Measurements from ENCODE around the gene MARS1. TPM values are rescaled to one million over a fixed set of nuclear protein-coding genes. Genes with fewer than 3 reads are reported as not detected.
"Not testable (repeated sequence)": the region's sequence is repeated elsewhere in the genome, so short reads cannot be mapped to it uniquely, and the experiment has no call there.

Gene MARS1
- total and polyA plus RNA-seq, 2 donors from 2014 or later: 62.8 to 158 TPM

DNA sequence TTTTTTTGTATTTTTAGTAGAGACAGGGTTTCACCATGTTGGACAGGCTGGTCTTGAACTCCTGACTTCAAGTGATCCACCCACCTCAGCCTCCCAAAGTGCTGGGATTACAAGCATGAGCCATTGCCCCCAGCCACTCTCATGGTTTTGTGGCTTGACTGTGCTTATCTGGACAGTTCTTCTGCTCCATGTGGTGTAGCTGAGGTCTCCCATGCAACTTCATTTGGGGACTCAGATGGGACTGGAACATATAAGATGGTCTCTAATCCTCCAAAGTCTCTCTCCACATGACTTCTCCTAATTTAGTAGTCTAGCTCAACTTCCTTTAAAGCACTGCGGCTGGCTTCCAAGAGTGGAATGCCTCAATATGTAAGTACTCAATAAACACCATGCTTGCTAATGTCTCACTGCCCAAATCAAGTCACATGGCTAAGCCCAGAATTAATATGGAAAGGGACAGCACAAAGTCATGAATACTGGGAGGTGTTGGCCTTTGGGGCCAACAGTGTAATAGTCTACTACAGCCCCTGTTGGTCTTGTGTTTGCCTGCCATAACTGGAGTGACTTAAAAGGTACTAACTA, 45.9 kb upstream of the MARS1 start:
- no peaks in the 10 kb centered on the region for H3K4me1 ChIP-seq (ENCODE audit: control insufficient read depth in 2 of 3, insufficient read depth in 2 of 3, low read depth in 1 of 3, low read length in 3 of 3)
- DNase-seq (no peak), FAIRE-seq (no peak)

DNA sequence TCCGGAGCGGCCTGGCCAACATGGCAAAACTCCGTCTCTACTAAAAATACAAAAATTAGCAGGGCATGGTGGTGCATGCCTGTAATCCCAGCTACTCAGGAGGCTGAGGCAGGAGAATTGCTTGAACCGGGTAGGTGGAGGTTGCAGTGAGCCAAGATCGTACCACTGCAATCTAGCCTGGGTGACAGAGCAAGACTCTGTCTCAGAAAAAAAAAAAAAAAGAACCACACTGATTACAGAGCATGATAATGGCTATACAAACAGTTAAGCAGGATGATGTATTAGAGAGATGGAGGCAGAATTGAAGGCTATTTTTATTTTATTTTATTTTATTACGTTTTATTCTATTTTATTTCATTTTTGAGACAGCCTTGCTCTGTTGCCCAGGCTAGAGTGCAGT, 43.5 kb upstream of the MARS1 start:
- H3K36me3 ChIP-seq (ENCODE audit: control insufficient read depth in 2 of 3, insufficient read depth in 3 of 3, low read length in 3 of 3); DNase-seq; H3K4me3 ChIP-seq (ENCODE audit: low read length in 3 of 3); H3K9me3 ChIP-seq (ENCODE audit: control insufficient read depth in 2 of 3, insufficient read depth in 1 of 3, low read length in 3 of 3); intact Hi-C loops (cut with DNase I); H3K27me3 ChIP-seq (ENCODE audit: control insufficient read depth, insufficient read depth, low read length); H3K27ac ChIP-seq (ENCODE audit: low read depth in 2 of 2, low read length in 2 of 2); H3K9ac ChIP-seq (ENCODE audit: low read length in 3 of 3); FAIRE-seq; H3K4me1 ChIP-seq (ENCODE audit: control insufficient read depth in 2 of 3, insufficient read depth in 2 of 3, low read depth in 1 of 3, low read length in 3 of 3): not testable (repeated sequence)

More for the DNA sequence above, 45.9 kb upstream of the MARS1 start:
- Histone ChIP-seq H3K4me3 (ENCODE audit: low read length in 3 of 3) (no peak overlapping the region), H3K9me3 (ENCODE audit: control insufficient read depth in 2 of 3, insufficient read depth in 1 of 3, low read length in 3 of 3) (no peaks in the 10 kb centered on the region), H3K27me3 (ENCODE audit: control insufficient read depth, insufficient read depth, low read length) (no peaks in the 10 kb centered on the region), H3K36me3 (ENCODE audit: control insufficient read depth in 2 of 3, insufficient read depth in 3 of 3, low read length in 3 of 3) (no peaks in the 10 kb centered on the region), H3K9ac (ENCODE audit: low read length in 3 of 3) (no peak overlapping the region), H3K27ac (ENCODE audit: low read depth in 2 of 2, low read length in 2 of 2) (no peak overlapping the region)
- TF ChIP-seq, protein P1, sequence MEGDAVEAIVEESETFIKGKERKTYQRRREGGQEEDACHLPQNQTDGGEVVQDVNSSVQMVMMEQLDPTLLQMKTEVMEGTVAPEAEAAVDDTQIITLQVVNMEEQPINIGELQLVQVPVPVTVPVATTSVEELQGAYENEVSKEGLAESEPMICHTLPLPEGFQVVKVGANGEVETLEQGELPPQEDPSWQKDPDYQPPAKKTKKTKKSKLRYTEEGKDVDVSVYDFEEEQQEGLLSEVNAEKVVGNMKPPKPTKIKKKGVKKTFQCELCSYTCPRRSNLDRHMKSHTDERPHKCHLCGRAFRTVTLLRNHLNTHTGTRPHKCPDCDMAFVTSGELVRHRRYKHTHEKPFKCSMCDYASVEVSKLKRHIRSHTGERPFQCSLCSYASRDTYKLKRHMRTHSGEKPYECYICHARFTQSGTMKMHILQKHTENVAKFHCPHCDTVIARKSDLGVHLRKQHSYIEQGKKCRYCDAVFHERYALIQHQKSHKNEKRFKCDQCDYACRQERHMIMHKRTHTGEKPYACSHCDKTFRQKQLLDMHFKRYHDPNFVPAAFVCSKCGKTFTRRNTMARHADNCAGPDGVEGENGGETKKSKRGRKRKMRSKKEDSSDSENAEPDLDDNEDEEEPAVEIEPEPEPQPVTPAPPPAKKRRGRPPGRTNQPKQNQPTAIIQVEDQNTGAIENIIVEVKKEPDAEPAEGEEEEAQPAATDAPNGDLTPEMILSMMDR (IDR thresholded peaks at IDR 0.05; ENCODE audit: borderline replicate concordance, extremely low read depth, insufficient read depth): no peak
- intact Hi-C loops (cut with DNase I): no loop called here

DNA sequence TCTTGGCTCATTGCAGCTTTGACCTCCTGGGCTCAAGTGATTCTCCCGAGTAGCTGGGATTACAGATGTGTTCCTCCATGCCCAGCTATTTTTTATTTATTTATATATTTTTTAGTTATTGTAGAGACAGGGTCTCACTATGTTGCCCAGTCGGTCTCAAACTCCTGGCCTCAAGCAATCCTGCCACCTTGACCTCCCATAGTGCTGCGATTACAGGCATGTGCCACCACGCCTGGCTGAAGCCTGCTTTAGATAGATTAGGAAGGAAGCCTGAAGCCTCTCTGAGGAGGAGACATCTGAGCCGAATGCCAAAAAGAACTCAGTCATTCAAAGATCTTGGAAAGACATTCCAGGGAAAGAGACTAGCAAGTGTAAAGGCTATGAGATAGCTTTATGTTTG, 43.1 kb upstream of the MARS1 start:
- FAIRE-seq (no peak), DNase-seq (no peak)
- Histone ChIP-seq H3K9ac (ENCODE audit: low read length in 3 of 3) (no peak overlapping the region), H3K9me3 (ENCODE audit: control insufficient read depth in 2 of 3, insufficient read depth in 1 of 3, low read length in 3 of 3) (no peaks in the 10 kb centered on the region), H3K4me1 (ENCODE audit: control insufficient read depth in 2 of 3, insufficient read depth in 2 of 3, low read depth in 1 of 3, low read length in 3 of 3) (no peaks in the 10 kb centered on the region), H3K27me3 (ENCODE audit: control insufficient read depth, insufficient read depth, low read length) (no peaks in the 10 kb centered on the region), H3K4me3 (ENCODE audit: low read length in 3 of 3) (no peak overlapping the region), H3K27ac (ENCODE audit: low read depth in 2 of 2, low read length in 2 of 2) (no peak overlapping the region), H3K36me3 (ENCODE audit: control insufficient read depth in 2 of 3, insufficient read depth in 3 of 3, low read length in 3 of 3) (no peaks in the 10 kb centered on the region)
- TF ChIP-seq, protein P1 (IDR thresholded peaks at IDR 0.05; ENCODE audit: borderline replicate concordance, extremely low read depth, insufficient read depth): no peak
- intact Hi-C loops (cut with DNase I): loop anchor here (5.0 kb wide), 1 partner anchor 137 kb away; no protein-coding TSS in a partner anchor

DNA sequence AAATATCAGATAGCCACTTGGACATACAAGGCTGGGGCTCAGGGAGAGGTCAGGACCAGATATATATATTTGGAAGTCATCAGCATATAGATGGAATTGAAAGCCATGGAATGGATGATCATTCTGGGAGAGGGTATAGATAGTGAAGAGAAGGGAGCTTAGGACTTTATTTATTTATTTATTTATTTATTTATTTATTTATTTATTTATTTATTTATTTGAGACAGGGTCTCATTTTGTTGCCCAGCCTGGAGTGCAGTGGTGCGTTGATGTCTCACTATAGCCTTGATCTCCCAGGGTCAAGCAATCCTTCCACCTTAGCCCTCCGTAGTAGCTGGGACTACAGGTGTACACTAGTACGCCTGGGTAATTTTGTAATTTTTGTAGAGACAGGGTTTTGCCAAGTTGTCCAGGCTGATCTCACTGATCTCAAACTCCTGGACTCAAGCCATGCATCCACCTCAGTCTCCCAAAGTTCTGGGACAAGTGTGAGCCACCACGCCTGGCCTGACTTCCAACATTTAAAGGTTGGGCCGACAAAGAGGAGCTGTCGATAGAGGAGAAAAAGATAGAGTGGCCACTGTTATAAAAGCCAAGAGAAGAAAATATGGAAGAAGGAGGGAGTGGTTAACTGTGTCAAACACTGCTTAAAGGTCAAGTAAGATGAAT, 41.4 kb upstream of the MARS1 start:
- TF ChIP-seq, protein P1 (IDR thresholded peaks at IDR 0.05; ENCODE audit: borderline replicate concordance, extremely low read depth, insufficient read depth): no peak
- DNase-seq (no peak), FAIRE-seq (no peak)
- Histone ChIP-seq H3K9ac (ENCODE audit: low read length in 3 of 3) (no peak overlapping the region), H3K4me1 (ENCODE audit: control insufficient read depth in 2 of 3, insufficient read depth in 2 of 3, low read depth in 1 of 3, low read length in 3 of 3) (no peaks in the 10 kb centered on the region), H3K27ac (ENCODE audit: low read depth in 2 of 2, low read length in 2 of 2) (no peak overlapping the region), H3K27me3 (ENCODE audit: control insufficient read depth, insufficient read depth, low read length) (no peaks in the 10 kb centered on the region), H3K9me3 (ENCODE audit: control insufficient read depth in 2 of 3, insufficient read depth in 1 of 3, low read length in 3 of 3) (no peaks in the 10 kb centered on the region), H3K36me3 (ENCODE audit: control insufficient read depth in 2 of 3, insufficient read depth in 3 of 3, low read length in 3 of 3) (no peaks in the 10 kb centered on the region), H3K4me3 (ENCODE audit: low read length in 3 of 3) (no peak overlapping the region)
- intact Hi-C loops (cut with DNase I): loop anchor here (5.0 kb wide), 1 partner anchor 139 kb away; no protein-coding TSS in a partner anchor

Data from kidney (tissue), 14 donors.